NCI-H187 treated with DMSO at 0.1 percent for 48 hours (cell line): ENCODE results near the gene LRRC8D.
"Not testable (repeated sequence)": the region's sequence is repeated elsewhere in the genome, so short reads cannot be mapped to it uniquely, and the experiment has no call there.

Source experiments
- DNase-seq: peaks from one replicate; lab custom pipeline; 2025; lab: John Stamatoyannopoulos, UW

LRRC8D gene

GRCh38 chr1:89962024-89962741 is 141.4 kb downstream of the LRRC8D start:
- DNase-seq: no peak

- no peak for DNase-seq
These were observed 141.9 kb downstream of the LRRC8D start for GRCh38 chr1:89962742-89963075.

GRCh38 chr1:89965193-89965768 is 144.4 kb downstream of the LRRC8D start:
- no peak for DNase-seq

GRCh38 chr1:89966656-89967055 is 145.8 kb downstream of the LRRC8D start:
- no peak for DNase-seq

- DNase-seq: no peak
These were observed 150.8 kb downstream of the LRRC8D start for GRCh38 chr1:89971600-89971999.

GRCh38 chr1:89972024-89972423 is 151.2 kb downstream of the LRRC8D start:
- DNase-seq: no peak

GRCh38 chr1:89973471-89974127 is 152.8 kb downstream of the LRRC8D start:
- no peak for DNase-seq

GRCh38 chr1:89974256-89974655 is 153.4 kb downstream of the LRRC8D start:
- no peak for DNase-seq

- no peak for DNase-seq
These were observed 154.1 kb downstream of the LRRC8D start for GRCh38 chr1:89974696-89975470.

- DNase-seq: no peak
These were observed 154.8 kb downstream of the LRRC8D start for GRCh38 chr1:89975540-89976125.

- DNase-seq: no peak
These were observed 157.9 kb downstream of the LRRC8D start for GRCh38 chr1:89978755-89979154.

- no peak for DNase-seq
These were observed 159.8 kb downstream of the LRRC8D start for GRCh38 chr1:89980605-89981004.

GRCh38 chr1:89982846-89983245 is 162.0 kb downstream of the LRRC8D start:
- not testable (repeated sequence) for DNase-seq

GRCh38 chr1:89984564-89985116 is 163.8 kb downstream of the LRRC8D start:
- not testable (repeated sequence) for DNase-seq

- no peak for DNase-seq
These were observed 165.2 kb downstream of the LRRC8D start for GRCh38 chr1:89986020-89986419.
